Neural progenitor cell (in vitro differentiated cells): Measurements from ENCODE around the gene ARF3. TPM values are rescaled to one million over a fixed set of nuclear protein-coding genes. Genes with fewer than 3 reads are reported as not detected.
A peak's percentile ranks its signal among the peaks of the same experiment; 100 is the strongest.

ENCODE experiments used
- DNase-seq: peaks from one replicate; pipeline ENCODE4 v3.0.0-alpha.2; 2016; ENCODE audit warnings: low spot score
- H2AFZ ChIP-seq: fragments of 200-600 bp; sonication (generic); replicated peaks from 2 replicates; pipeline ENCODE4 v1.6.1; 2016; ENCODE audit warnings: antibody characterized with exemption
- H3F3A ChIP-seq: fragments of 200-600 bp; sonication (generic); 2 replicates; pipeline ENCODE4 v1.6.1; 2016; ENCODE audit warnings: antibody characterized with exemption, low read depth
- H3K27ac ChIP-seq: fragments of 200-600 bp; sonication (generic); 2 replicates; pipeline ENCODE4 v1.5.1; 2016; ENCODE audit warnings: mild to moderate bottlenecking
- H3K27me3 ChIP-seq: fragments of 200-600 bp; sonication (generic); 2 replicates; pipeline ENCODE4 v1.6.1; 2016; ENCODE audit warnings: mild to moderate bottlenecking, moderate library complexity
- H3K36me3 ChIP-seq: fragments of 200-600 bp; sonication (generic); 2 replicates; pipeline ENCODE4 v1.5.1; 2016
- H3K4me1 ChIP-seq: fragments of 200-600 bp; sonication (generic); 2 replicates; pipeline ENCODE4 v1.6.1; 2016; ENCODE audit warnings: mixed run types
- H3K4me2 ChIP-seq: fragments of 200-600 bp; sonication (generic); 2 replicates; pipeline ENCODE4 v1.6.1; 2016
- H3K4me3 ChIP-seq: fragments of 200-600 bp; sonication (generic); 2 replicates; pipeline ENCODE4 v1.5.1; 2016
- H3K79me2 ChIP-seq: fragments of 200-600 bp; sonication (generic); 2 replicates; pipeline ENCODE4 v1.6.1; 2016; ENCODE audit warnings: low read depth
- H3K9ac ChIP-seq: fragments of 200-600 bp; sonication (generic); 2 replicates; pipeline ENCODE4 v1.6.1; 2016
- H3K9me3 ChIP-seq: fragments of 200-600 bp; sonication (generic); 2 replicates; pipeline ENCODE4 v1.5.1; 2016; ENCODE audit warnings: low read depth
- H4K20me1 ChIP-seq: fragments of 200-600 bp; sonication (generic); 2 replicates; pipeline ENCODE4 v1.6.1; 2016; ENCODE audit warnings: low read depth
- H3K27ac Mint-ChIP-seq: 3 replicates; pipeline ENCODE4 v1.8.0; 2021; ENCODE audit warnings: mixed read lengths
- H3K27me3 Mint-ChIP-seq: 2 replicates; pipeline ENCODE4 v1.8.0; 2022; ENCODE audit warnings: low read depth, mild to moderate bottlenecking, inconsistent platforms, moderate library complexity, mixed read lengths; ENCODE audit not compliant: insufficient read depth
- H3K36me3 Mint-ChIP-seq: 3 replicates; pipeline ENCODE4 v1.8.0; 2021; ENCODE audit warnings: mixed read lengths
- H3K4me1 Mint-ChIP-seq: 3 replicates; pipeline ENCODE4 v1.8.0; 2021; ENCODE audit warnings: mixed read lengths
- H3K4me3 Mint-ChIP-seq: 3 replicates; pipeline ENCODE4 v1.8.0; 2021; ENCODE audit warnings: mild to moderate bottlenecking, moderate library complexity, mixed read lengths
- H3K9me3 Mint-ChIP-seq: 3 replicates; pipeline ENCODE4 v1.8.0; 2020; ENCODE audit warnings: mixed read lengths
- CTCF ChIP-seq: fragments of 200-600 bp; sonication (generic); IDR thresholded peaks from 2 replicates; pipeline ENCODE4 v1.5.1; 2017; ENCODE audit warnings: antibody characterized with exemption, mild to moderate bottlenecking
- EZH2 ChIP-seq: fragments of 200-600 bp; sonication (generic); IDR thresholded peaks from 2 replicates; pipeline ENCODE4 v1.6.1; 2017; ENCODE audit warnings: antibody characterized with exemption, mild to moderate bottlenecking, moderate library complexity
- EZH2phosphoT487 ChIP-seq: fragments of 200-600 bp; sonication (generic); IDR thresholded peaks from 2 replicates; pipeline ENCODE4 v1.6.1; 2017; ENCODE audit warnings: antibody characterized with exemption
- total RNA-seq: library from RNA; depleted of rRNA; stranded (reverse); fragments of >200 nt; gene quantifications from 2 replicates; pipeline ENCODE4 v1.2.3, GENCODE V29; 2015; ENCODE audit warnings: low replicate concordance

Gene ARF3
- total RNA-seq, 1 donor from 2014 or later = 84.1 TPM

- Histone ChIP-seq H3K9me3 (no peaks in the 10 kb centered on the region), H3K4me1 (peaks cover 46% of the 10 kb centered on the region), H3K4me2 (no peak overlapping the region), H3K79me2 (no peaks in the 10 kb centered on the region), H4K20me1 (peaks cover 94% of the 10 kb centered on the region), H2AFZ (no peak overlapping the region), H3F3A (peaks cover 55% of the 10 kb centered on the region), H3K9ac (no peak overlapping the region), H3K36me3 (no peaks in the 10 kb centered on the region), H3K27me3 (peaks cover 98% of the 10 kb centered on the region), H3K4me3 (no peak overlapping the region), H3K27ac (no peak overlapping the region)
- Mint-ChIP-seq H3K4me3 (peak overlapping the region; percentile 87), H3K27me3 (peaks cover 74% of the 10 kb centered on the region), H3K36me3 (peaks cover 8% of the 10 kb centered on the region), H3K27ac (no peak overlapping the region), H3K9me3 (peaks cover 2% of the 10 kb centered on the region), H3K4me1 (peaks cover 77% of the 10 kb centered on the region)
- no peak for DNase-seq
- TF ChIP-seq EZH2 = no peak
- TF ChIP-seq EZH2phosphoT487 = no peak
- no peak for TF ChIP-seq CTCF
These were observed 25.3 kb upstream of the ARF3 start for GRCh38 chr12:48982397-48983080.

- H3K79me2 ChIP-seq = no peaks in the 10 kb centered on the region
- no peak overlapping the region for H3K9ac ChIP-seq
- H3K4me1 Mint-ChIP-seq = peaks cover 77% of the 10 kb centered on the region
- no peak for DNase-seq
- H3K27ac Mint-ChIP-seq = peak overlapping the region; percentile 66
- H3K4me3 ChIP-seq = no peak overlapping the region
- H3K4me1 ChIP-seq = peaks cover 42% of the 10 kb centered on the region
- peak overlapping the region; percentile 63 for H3K4me2 ChIP-seq
- TF ChIP-seq CTCF = no peak
- TF ChIP-seq EZH2phosphoT487 = no peak
- no peak for TF ChIP-seq EZH2
- no peak overlapping the region for H3K27ac ChIP-seq
- H3K27me3 ChIP-seq = peaks cover 100% of the 10 kb centered on the region
- H3F3A ChIP-seq = peaks cover 57% of the 10 kb centered on the region
- H3K36me3 Mint-ChIP-seq = peaks cover 8% of the 10 kb centered on the region
- peaks cover 94% of the 10 kb centered on the region for H4K20me1 ChIP-seq
- no peaks in the 10 kb centered on the region for H3K9me3 ChIP-seq
- H3K4me3 Mint-ChIP-seq = peak overlapping the region; percentile 87
- no peak overlapping the region for H2AFZ ChIP-seq
- peaks cover 74% of the 10 kb centered on the region for H3K27me3 Mint-ChIP-seq
- no peaks in the 10 kb centered on the region for H3K36me3 ChIP-seq
- peaks cover 5% of the 10 kb centered on the region for H3K9me3 Mint-ChIP-seq
These were observed 24.5 kb upstream of the ARF3 start for GRCh38 chr12:48981757-48982157.

DNA sequence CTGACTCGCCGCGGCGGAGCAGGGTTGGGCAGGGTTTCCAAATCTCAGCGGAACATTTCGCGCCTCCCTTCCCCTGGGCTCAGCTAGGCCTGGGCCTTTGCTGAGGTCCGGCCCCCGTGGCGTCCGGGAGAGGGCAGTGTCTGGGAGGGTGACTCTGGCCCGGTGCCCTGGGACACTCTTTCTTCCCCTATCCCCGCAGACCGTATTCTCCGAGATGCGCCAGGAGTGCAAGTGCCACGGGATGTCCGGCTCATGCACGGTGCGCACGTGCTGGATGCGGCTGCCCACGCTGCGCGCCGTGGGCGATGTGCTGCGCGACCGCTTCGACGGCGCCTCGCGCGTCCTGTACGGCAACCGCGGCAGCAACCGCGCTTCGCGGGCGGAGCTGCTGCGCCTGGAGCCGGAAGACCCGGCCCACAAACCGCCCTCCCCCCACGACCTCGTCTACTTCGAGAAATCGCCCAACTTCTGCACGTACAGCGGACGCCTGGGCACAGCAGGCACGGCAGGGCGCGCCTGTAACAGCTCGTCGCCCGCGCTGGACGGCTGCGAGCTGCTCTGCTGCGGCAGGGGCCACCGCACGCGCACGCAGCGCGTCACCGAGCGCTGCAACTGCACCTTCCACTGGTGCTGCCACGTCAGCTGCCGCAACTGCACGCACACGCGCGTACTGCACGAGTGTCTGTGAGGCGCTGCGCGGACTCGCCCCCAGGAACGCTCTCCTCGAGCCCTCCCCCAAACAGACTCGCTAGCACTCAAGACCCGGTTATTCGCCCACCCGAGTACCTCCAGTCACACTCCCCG lies 23.9 kb upstream of the ARF3 start:
- H3K27ac ChIP-seq = no peak overlapping the region
- H4K20me1 ChIP-seq = peaks cover 88% of the 10 kb centered on the region
- Mint-ChIP-seq H3K27ac (peak overlapping the region; percentile 66), H3K4me1 (peaks cover 76% of the 10 kb centered on the region), H3K4me3 (peak overlapping the region; percentile 87), H3K9me3 (peaks cover 5% of the 10 kb centered on the region), H3K27me3 (peaks cover 77% of the 10 kb centered on the region), H3K36me3 (peaks cover 8% of the 10 kb centered on the region)
- H3K4me2 ChIP-seq = peak overlapping the region; percentile 63
- peak; percentile 69 for DNase-seq
- H3K9ac ChIP-seq = no peak overlapping the region
- H3F3A ChIP-seq = peaks cover 54% of the 10 kb centered on the region
- H3K79me2 ChIP-seq = no peaks in the 10 kb centered on the region
- H3K27me3 ChIP-seq = peaks cover 100% of the 10 kb centered on the region
- TF ChIP-seq EZH2phosphoT487 (peak; percentile 60), EZH2 (peak; percentile 14), CTCF (peak; percentile 23)
- no peaks in the 10 kb centered on the region for H3K36me3 ChIP-seq
- peaks cover 37% of the 10 kb centered on the region for H3K4me1 ChIP-seq
- no peaks in the 10 kb centered on the region for H3K9me3 ChIP-seq
- H3K4me3 ChIP-seq = peak overlapping the region; percentile 30
- no peak overlapping the region for H2AFZ ChIP-seq
